H9 (cell line): ENCODE data around the gene CFC1. TPM values are rescaled to one million over a fixed set of nuclear protein-coding genes. Genes with fewer than 3 reads are reported as not detected.
"Not testable (repeated sequence)": the region's sequence is repeated elsewhere in the genome, so short reads cannot be mapped to it uniquely, and the experiment has no call there.

Experiments used
- DNase-seq: peaks from one replicate; pipeline ENCODE4 v3.0.0-alpha.2; 2017
- H2AFZ ChIP-seq: one replicate; pipeline ENCODE4 v1.6.1; 2013; ENCODE audit warnings: mild to moderate bottlenecking, low read length, control low read depth, moderate library complexity
- H2AK5ac ChIP-seq: 2 replicates; pipeline ENCODE4 v1.6.1; 2013; ENCODE audit warnings: low read length, control low read depth, mixed read lengths; ENCODE audit not compliant: insufficient read length
- H2BK120ac ChIP-seq: one replicate; pipeline ENCODE4 v1.6.1; 2013; ENCODE audit warnings: low read depth, mild to moderate bottlenecking, low read length, control low read depth, inconsistent platforms; ENCODE audit not compliant: poor library complexity, severe bottlenecking
- H2BK12ac ChIP-seq: 2 replicates; pipeline ENCODE4 v1.6.1; 2013; ENCODE audit warnings: low read length, control low read depth, mixed read lengths, low read depth; ENCODE audit not compliant: insufficient read length
- H2BK15ac ChIP-seq: 2 replicates; pipeline ENCODE4 v1.6.1; 2013; ENCODE audit warnings: low read depth, low read length, control low read depth
- H2BK20ac ChIP-seq: one replicate; pipeline ENCODE4 v1.6.1; 2013; ENCODE audit warnings: low read depth, mild to moderate bottlenecking, low read length, control low read depth, inconsistent platforms; ENCODE audit not compliant: poor library complexity, severe bottlenecking
- H2BK5ac ChIP-seq: 2 replicates; pipeline ENCODE4 v1.6.1; 2013; ENCODE audit warnings: low read length, control low read depth, mixed read lengths; ENCODE audit not compliant: insufficient read length
- H3K14ac ChIP-seq: 2 replicates; pipeline ENCODE4 v1.6.1; 2013; ENCODE audit warnings: low read length, control low read depth; ENCODE audit not compliant: insufficient read depth
- H3K18ac ChIP-seq: 2 replicates; pipeline ENCODE4 v1.6.1; 2013; ENCODE audit warnings: low read depth, mild to moderate bottlenecking, mixed read lengths, low read length, control low read depth; ENCODE audit not compliant: insufficient read length
- H3K23ac ChIP-seq: 2 replicates; pipeline ENCODE4 v1.6.1; 2013; ENCODE audit warnings: low read length, control low read depth, mixed read lengths, low read depth; ENCODE audit not compliant: insufficient read length
- H3K23me2 ChIP-seq: 2 replicates; pipeline ENCODE4 v1.6.1; 2013; ENCODE audit warnings: low read depth, mild to moderate bottlenecking, mixed read lengths, low read length, control low read depth; ENCODE audit not compliant: insufficient read length, poor library complexity, severe bottlenecking
- H3K27ac ChIP-seq: 2 replicates; pipeline ENCODE4 v1.5.1; 2013; ENCODE audit warnings: low read length, control low read depth, mixed read lengths, low read depth; ENCODE audit not compliant: insufficient read length
- H3K27me3 ChIP-seq: 2 replicates; pipeline ENCODE4 v1.6.1; 2013; ENCODE audit warnings: low read length, control low read depth, inconsistent platforms; ENCODE audit not compliant: insufficient read depth
- H3K4ac ChIP-seq: 2 replicates; pipeline ENCODE4 v1.6.1; 2013; ENCODE audit warnings: low read depth, mild to moderate bottlenecking, control low read depth, inconsistent platforms, low read length, moderate library complexity
- H3K4me1 ChIP-seq: 2 replicates; pipeline ENCODE4 v1.6.1; 2013; ENCODE audit warnings: low read length, control low read depth, inconsistent platforms; ENCODE audit not compliant: insufficient read depth
- H3K4me2 ChIP-seq: 2 replicates; pipeline ENCODE4 v1.6.1; 2013; ENCODE audit warnings: low read length, control low read depth, mixed read lengths; ENCODE audit not compliant: insufficient read length, insufficient read depth
- H3K56ac ChIP-seq: 2 replicates; pipeline ENCODE4 v1.6.1; 2013; ENCODE audit warnings: low read depth, mild to moderate bottlenecking, mixed read lengths, low read length, control low read depth; ENCODE audit not compliant: insufficient read length
- H3K79me1 ChIP-seq: 2 replicates; pipeline ENCODE4 v1.6.1; 2013; ENCODE audit warnings: low read depth, mild to moderate bottlenecking, moderate library complexity, low read length, control low read depth, inconsistent platforms; ENCODE audit not compliant: insufficient read depth, poor library complexity, severe bottlenecking
- H3K79me2 ChIP-seq: 2 replicates; pipeline ENCODE4 v1.6.1; 2013; ENCODE audit warnings: low read length, control low read depth, inconsistent platforms; ENCODE audit not compliant: insufficient read depth
- H3K9ac ChIP-seq: 2 replicates; pipeline ENCODE4 v1.6.1; 2013; ENCODE audit warnings: low read length, control low read depth, mixed read lengths; ENCODE audit not compliant: insufficient read length; ENCODE audit errors: extremely low read depth
- H3K9me3 ChIP-seq: one replicate; pipeline ENCODE4 v1.6.1; 2013; ENCODE audit warnings: low read depth, low read length, inconsistent platforms; ENCODE audit not compliant: control insufficient read depth
- H3T11ph ChIP-seq: one replicate; pipeline ENCODE4 v1.6.1; 2013; ENCODE audit warnings: mild to moderate bottlenecking, low read length, control low read depth, inconsistent platforms
- H4K20me1 ChIP-seq: one replicate; pipeline ENCODE4 v1.6.1; 2013; ENCODE audit not compliant: control insufficient read depth, insufficient read length, insufficient read depth
- H4K5ac ChIP-seq: 2 replicates; pipeline ENCODE4 v1.6.1; 2013; ENCODE audit warnings: low read depth, mild to moderate bottlenecking, mixed read lengths, low read length, control low read depth; ENCODE audit not compliant: insufficient read length
- H4K8ac ChIP-seq: replicated peaks from 2 replicates; pipeline ENCODE4 v1.6.1; 2013; ENCODE audit warnings: low read length, control low read depth, mixed read lengths, low read depth; ENCODE audit not compliant: insufficient read length
- H4K91ac ChIP-seq: 2 replicates; pipeline ENCODE4 v1.6.1; 2013; ENCODE audit warnings: low read depth, mild to moderate bottlenecking, moderate library complexity, mixed read lengths, low read length, control low read depth; ENCODE audit not compliant: insufficient read length
- H3K27ac Mint-ChIP-seq, 3 experiments: 2 replicates in 2 of 3; 3 replicates in 1 of 3; pipeline ENCODE4 v1.8.0; 2020 to 2021; ENCODE audit warnings: mixed read lengths in 3 of 3, mild to moderate bottlenecking in 1 of 3, moderate library complexity in 1 of 3
- H3K27me3 Mint-ChIP-seq: 2 replicates; pipeline ENCODE4 v1.8.0; 2021; ENCODE audit warnings: low read depth, mild to moderate bottlenecking, moderate library complexity, mixed read lengths
- H3K36me3 Mint-ChIP-seq, 3 experiments: 2 replicates in 2 of 3; 3 replicates in 1 of 3; pipeline ENCODE4 v1.8.0; 2020 to 2021; ENCODE audit warnings: low read depth in 3 of 3, mixed read lengths in 3 of 3; ENCODE audit not compliant: insufficient read depth in 1 of 3
- H3K4me1 Mint-ChIP-seq, 2 experiments: 2 replicates each; pipeline ENCODE4 v1.8.0; 2020; ENCODE audit warnings: mixed read lengths in 2 of 2
- H3K4me3 Mint-ChIP-seq, 2 experiments: 2 replicates in 1 of 2; 3 replicates in 1 of 2; pipeline ENCODE4 v1.8.0; 2020 to 2021; ENCODE audit warnings: mild to moderate bottlenecking in 2 of 2, mixed read lengths in 2 of 2, moderate library complexity in 1 of 2
- H3K9me3 Mint-ChIP-seq, 2 experiments: 2 replicates in 1 of 2; 3 replicates in 1 of 2; pipeline ENCODE4 v1.8.0; 2020; ENCODE audit warnings: mild to moderate bottlenecking in 2 of 2, mixed read lengths in 2 of 2, moderate library complexity in 1 of 2
- WGBS: extraction: QIAGEN DNeasy Blood & Tissue Kit; methylation state at CpG from one replicate; pipeline ENCODE4 v1.1.7; 2013; ENCODE audit warnings: missing lambda C conversion rate, low lambda C conversion rate, mixed read lengths; ENCODE audit not compliant: insufficient read length; ENCODE audit errors: extremely low coverage; 5-methylcytosine and 5-hydroxymethylcytosine counted together
- total RNA-seq: library from RNA; stranded (reverse); gene quantifications from 2 replicates; pipeline ENCODE4 v1.2.1, GENCODE V29; 2021

CFC1 gene
- total RNA-seq, 1 experiment from 2014 or later = 0.22 TPM

DNA sequence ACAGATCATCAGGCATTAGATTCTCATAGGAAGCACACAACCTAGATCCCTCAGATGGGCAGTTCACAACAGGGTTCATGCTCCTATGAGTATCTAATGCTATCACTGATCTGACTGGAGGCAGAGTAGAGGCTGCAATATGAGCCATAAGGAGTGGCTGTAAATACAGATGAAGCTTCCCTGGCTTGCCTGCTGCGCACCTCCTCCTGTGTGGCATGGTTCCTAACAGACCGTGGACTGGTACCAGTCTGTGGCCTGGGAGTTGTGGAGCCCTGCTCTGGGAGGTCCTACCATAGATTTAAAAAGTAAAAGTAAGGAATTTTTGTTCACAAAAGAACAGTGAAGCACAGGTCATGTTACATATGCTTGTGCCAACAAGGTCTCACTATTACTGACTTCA is 39.6 kb upstream of the CFC1 start:
- H3K4me3 Mint-ChIP-seq, H2BK120ac ChIP-seq, H2BK15ac ChIP-seq, H3K27me3 ChIP-seq, H4K20me1 ChIP-seq, H4K91ac ChIP-seq, DNase-seq, H3K27me3 Mint-ChIP-seq, H3K9ac ChIP-seq, H3K27ac Mint-ChIP-seq, H2BK12ac ChIP-seq, H3K4ac ChIP-seq, H3K4me1 ChIP-seq, H3K27ac ChIP-seq, H3K79me1 ChIP-seq, H3K36me3 Mint-ChIP-seq, H3K9me3 ChIP-seq, H3K14ac ChIP-seq, H2BK5ac ChIP-seq, H3K56ac ChIP-seq, H2AK5ac ChIP-seq, H3K18ac ChIP-seq, H4K8ac ChIP-seq, H3K4me2 ChIP-seq, H2AFZ ChIP-seq, H3K9me3 Mint-ChIP-seq, H4K5ac ChIP-seq, H3K23ac ChIP-seq, H2BK20ac ChIP-seq, H3K4me1 Mint-ChIP-seq, H3T11ph ChIP-seq, H3K79me2 ChIP-seq, H3K23me2 ChIP-seq: not testable (repeated sequence)
- WGBS = no CpG with 5 or more reads among the region's 2 CpGs

DNA sequence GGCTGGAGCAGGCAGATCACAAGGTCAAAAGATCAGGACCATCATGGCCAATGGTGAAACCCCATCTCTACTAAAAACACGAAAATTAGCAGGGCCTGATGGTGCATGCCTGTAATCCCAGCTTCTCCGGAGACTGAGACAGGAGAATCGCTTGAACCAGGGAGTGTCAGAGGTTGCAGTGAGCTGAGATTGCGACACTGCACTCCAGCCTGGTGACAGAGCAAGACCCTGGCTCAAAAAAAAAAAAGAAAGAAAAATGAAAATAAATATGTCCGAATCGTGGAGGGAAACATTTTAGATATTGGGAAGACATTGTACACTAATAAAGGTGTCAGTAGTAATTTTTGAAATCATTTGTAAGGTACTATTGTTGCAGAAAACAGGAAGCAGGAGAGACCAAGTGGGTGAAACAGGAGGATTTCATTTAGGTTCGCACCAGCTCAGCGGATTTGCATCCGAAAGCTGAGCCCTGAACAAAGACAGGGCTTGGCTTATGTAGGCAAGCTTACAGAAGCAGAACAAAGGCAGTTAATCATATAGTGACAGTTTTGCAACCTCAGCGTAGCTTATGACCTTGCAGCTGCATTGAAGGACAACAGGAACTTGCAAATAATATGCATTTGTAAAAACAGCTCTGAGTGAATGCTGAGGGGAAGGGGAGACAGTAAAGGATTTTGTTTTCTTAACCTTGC is 29.6 kb upstream of the CFC1 start:
- DNase-seq, H2AFZ ChIP-seq, H4K5ac ChIP-seq, H3K4me3 Mint-ChIP-seq, H3K79me1 ChIP-seq, H3K4me1 ChIP-seq, H3K14ac ChIP-seq, H3K27me3 ChIP-seq, H4K20me1 ChIP-seq, H2BK15ac ChIP-seq, H3K23ac ChIP-seq, H3T11ph ChIP-seq, H3K9me3 ChIP-seq, H2BK5ac ChIP-seq, H4K8ac ChIP-seq, H3K4ac ChIP-seq, H2BK20ac ChIP-seq, H2BK120ac ChIP-seq, H2BK12ac ChIP-seq, H3K79me2 ChIP-seq, H2AK5ac ChIP-seq, H4K91ac ChIP-seq, H3K9ac ChIP-seq, H3K4me2 ChIP-seq, H3K23me2 ChIP-seq, H3K56ac ChIP-seq, H3K36me3 Mint-ChIP-seq, H3K9me3 Mint-ChIP-seq, H3K18ac ChIP-seq, H3K27me3 Mint-ChIP-seq, H3K27ac ChIP-seq, H3K27ac Mint-ChIP-seq, H3K4me1 Mint-ChIP-seq: not testable (repeated sequence)
- WGBS = no CpG with 5 or more reads among the region's 10 CpGs
